HK-2 (cell line): Measurements from ENCODE around the gene NELFB.

Experiments used
- DNase-seq: peaks from one replicate; pipeline ENCODE4 v3.0.0-alpha.2; 2018; ENCODE audit not compliant: unreplicated experiment

NELFB gene

GRCh38 chr9:137314561-137315560, 59.7 kb downstream of the NELFB start:
- no peak for DNase-seq

GRCh38 chr9:137315581-137316011, 60.5 kb downstream of the NELFB start:
- no peak for DNase-seq

GRCh38 chr9:137316012-137316981, 61.2 kb downstream of the NELFB start:
- DNase-seq = no peak

DNA sequence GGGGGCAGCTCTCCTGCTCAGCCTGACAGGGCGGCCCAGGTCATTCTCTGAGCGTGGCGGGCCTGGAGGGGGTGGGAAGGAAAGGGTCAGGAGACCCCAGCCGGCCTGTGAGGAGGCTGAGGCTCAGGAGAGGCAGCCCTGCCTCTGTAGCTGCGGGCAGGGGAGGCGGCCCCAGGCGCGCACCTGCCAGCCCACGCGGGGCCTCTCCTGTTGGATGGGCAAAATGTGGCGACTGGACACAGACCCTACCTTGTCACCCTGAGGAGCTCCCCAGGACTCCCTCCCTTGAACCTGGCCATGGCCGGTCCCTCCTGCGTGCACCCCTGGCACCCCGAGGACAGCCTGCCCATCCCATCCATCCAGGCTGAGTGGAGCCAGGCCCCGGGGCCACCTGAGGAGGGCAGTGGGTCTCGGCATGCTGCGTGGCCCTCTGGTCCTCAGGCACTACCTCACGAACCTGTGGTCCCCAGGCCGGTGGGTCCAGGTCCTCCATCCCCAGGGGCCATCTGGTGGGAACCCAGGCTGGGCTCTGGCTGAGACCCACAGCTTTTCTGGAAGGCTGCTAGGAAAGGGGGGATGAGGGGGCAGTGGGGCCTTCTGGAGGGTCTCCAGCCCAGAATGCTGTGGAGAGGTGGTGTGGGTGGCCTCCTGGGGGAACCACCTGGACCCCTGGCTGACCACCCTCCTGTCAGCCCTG, 62.0 kb downstream of the NELFB start:
- DNase-seq = no peak

DNA sequence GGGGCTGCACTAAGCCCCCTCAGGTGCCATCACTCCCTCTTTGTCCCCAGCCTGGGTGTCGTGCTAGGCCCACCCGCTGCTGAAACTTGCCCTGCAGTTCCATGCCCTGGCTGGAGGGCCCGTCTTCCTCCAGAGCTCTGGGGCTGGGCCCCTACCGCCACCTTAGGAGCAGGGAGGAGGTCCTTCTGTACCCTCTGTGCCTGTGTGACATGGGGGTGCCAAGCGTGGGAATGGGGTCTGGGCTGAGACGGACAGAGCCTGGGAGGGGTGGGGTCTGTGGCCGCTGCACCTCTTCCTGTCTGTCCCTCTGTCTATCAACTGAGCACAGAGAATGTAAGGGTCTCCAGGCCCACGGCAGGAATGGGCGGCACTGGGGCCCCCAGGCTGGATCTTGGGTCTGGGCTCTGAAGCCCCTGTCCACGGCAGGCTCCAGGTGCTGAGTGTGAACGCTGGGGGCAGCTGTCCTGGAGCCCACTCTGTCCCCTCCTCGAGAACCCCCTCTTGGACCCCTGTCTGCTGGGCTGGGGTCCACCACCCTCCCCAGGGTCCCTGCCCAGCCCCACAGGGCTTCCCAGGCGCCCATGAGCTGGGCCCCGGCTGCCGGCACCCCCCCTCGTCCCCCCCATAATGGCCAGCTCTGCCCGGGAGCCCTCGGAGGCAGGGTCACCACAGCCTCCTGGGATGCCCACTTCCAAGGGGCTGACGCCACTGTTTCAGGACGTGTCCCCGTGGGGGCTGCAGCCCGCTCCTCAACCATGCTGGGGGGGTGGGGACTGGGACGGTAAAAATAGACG, 62.8 kb downstream of the NELFB start:
- DNase-seq = no peak

DNA sequence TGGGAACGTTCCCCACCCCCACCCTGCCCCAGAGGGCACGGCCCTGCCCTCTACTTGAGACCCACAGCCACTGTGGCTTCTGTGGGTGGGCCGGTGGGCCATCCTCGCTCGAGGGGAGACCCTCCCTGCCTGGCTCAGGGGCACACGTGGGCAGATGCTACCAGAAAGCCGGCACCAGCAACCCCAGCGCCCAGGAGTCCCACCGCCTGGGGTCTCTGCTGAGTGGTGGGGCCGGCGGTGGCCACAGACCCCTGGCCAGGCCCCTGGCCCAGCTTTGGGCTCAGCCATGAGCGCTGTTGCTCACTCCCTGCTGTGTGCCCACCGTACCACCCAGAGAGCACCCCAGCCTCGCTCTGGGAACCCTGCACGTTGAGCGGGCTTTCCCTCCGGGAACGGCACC, 63.5 kb downstream of the NELFB start:
- no peak for DNase-seq

- DNase-seq = no peak
These were observed 64.0 kb downstream of the NELFB start for GRCh38 chr9:137319011-137319738.

DNA sequence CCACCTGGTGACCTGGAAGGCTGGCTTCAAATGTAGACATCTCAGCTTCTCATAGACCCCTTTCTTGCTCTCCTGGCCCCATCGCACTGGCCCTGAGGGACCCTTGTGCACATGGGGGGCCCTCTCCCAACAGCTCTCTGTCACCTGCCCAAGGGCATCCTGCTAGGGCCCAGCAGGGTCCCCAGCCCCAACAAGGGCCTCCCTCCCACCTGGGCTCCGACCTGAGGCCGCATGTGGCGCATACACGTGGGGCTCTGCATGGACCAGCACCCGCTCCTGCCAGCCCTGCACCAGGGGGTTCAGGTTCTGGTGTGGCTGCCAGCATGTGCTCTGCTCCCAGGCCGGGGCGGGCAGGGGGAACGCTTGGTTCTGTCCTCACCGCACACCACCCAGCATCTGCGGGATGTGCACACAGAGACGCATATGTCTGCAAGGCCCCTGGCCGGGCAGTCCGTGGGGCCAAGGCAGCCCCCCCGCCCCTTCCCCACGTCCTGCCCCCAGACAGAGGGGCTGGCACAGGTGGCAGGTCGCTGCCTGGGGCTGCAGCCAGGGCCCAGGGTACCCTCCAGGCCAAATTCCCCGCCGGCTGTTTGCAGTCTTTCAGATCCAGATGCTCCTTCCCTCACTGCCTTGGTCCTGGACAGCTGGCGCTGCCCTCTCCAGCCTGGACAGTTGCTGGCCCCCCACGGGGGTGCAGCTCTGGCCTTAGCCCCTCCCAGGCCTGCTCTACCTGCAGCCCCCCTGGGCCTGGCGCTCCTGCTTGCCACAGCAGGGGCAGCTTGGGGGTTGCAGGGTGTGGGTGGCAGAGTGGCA, 64.8 kb downstream of the NELFB start:
- no peak for DNase-seq

- no peak for DNase-seq
These were observed 65.6 kb downstream of the NELFB start for GRCh38 chr9:137320555-137321384.

GRCh38 chr9:137321726-137322361, 66.7 kb downstream of the NELFB start:
- no peak for DNase-seq
